WTC11 (cell line): ENCODE results near the gene VGF.

Source experiments
- FOXP1 ChIP-seq: sonication (generic); formaldehyde crosslinking; IDR thresholded peaks from 2 replicates; pipeline ENCODE4 v1.8.0; 2022; ENCODE audit warnings: missing genetic modification reagents, mild to moderate bottlenecking, moderate library complexity, borderline replicate concordance
- JUN ChIP-seq: sonication (generic); formaldehyde crosslinking; IDR thresholded peaks from 2 replicates; pipeline ENCODE4 v1.8.0; 2023; ENCODE audit warnings: mild to moderate bottlenecking, missing genetic modification reagents
- TEAD4 ChIP-seq: sonication (generic); formaldehyde crosslinking; IDR thresholded peaks from 2 replicates; pipeline ENCODE4 v1.8.0; 2022; ENCODE audit warnings: mild to moderate bottlenecking, missing genetic modification reagents
- TF ChIP-seq, protein P1 (sequence below): sonication (generic); formaldehyde crosslinking; IDR thresholded peaks from 2 replicates; pipeline ENCODE4 v1.8.1; 2023; ENCODE audit warnings: mild to moderate bottlenecking, missing genetic modification reagents, moderate library complexity
- TF ChIP-seq, protein P2 (sequence below): sonication (generic); formaldehyde crosslinking; IDR thresholded peaks from 2 replicates; pipeline ENCODE4 v1.8.1; 2022; ENCODE audit warnings: low read depth, mild to moderate bottlenecking, moderate library complexity, missing genetic modification reagents, borderline replicate concordance
- TF ChIP-seq, protein P3 (sequence below): fragments of 200-600 bp; IDR thresholded peaks from 2 replicates; pipeline ENCODE4 v1.8.0; 2022; ENCODE audit warnings: antibody characterized with exemption
- TF ChIP-seq, protein P4 (sequence below): sonication (generic); formaldehyde crosslinking; IDR thresholded peaks from 2 replicates; pipeline ENCODE4 v1.8.0; 2022; ENCODE audit warnings: mild to moderate bottlenecking, missing genetic modification reagents
- TF ChIP-seq, protein P5 (sequence below): sonication (generic); formaldehyde crosslinking; IDR thresholded peaks from 2 replicates; pipeline ENCODE4 v1.8.0; 2022; ENCODE audit warnings: mild to moderate bottlenecking, missing genetic modification reagents

DNA sequence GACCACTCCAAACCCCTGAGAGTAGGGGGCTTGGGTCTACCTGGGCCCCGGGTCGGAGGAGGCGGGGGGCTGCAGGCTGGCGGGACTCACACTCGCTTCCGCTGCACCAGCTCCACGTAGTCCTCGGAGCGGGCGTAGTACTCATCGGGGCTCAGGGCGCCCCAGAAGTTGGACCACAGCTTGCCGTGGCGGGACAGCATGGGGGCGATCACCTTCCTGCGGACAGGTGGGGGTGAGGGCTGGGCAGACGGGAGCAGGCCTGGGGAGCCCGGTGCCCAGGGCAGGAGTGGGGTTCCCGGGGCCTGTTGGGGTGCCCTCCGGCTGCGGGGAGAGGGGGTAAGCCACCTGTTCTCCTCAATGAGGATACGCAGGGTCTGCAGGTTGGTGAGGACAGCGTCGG is 46.1 kb upstream of the VGF start:
- TF ChIP-seq, protein P1, sequence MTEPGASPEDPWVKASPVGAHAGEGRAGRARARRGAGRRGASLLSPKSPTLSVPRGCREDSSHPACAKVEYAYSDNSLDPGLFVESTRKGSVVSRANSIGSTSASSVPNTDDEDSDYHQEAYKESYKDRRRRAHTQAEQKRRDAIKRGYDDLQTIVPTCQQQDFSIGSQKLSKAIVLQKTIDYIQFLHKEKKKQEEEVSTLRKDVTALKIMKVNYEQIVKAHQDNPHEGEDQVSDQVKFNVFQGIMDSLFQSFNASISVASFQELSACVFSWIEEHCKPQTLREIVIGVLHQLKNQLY (CRISPR knock-in tag): no peak
- TF ChIP-seq, protein P2, sequence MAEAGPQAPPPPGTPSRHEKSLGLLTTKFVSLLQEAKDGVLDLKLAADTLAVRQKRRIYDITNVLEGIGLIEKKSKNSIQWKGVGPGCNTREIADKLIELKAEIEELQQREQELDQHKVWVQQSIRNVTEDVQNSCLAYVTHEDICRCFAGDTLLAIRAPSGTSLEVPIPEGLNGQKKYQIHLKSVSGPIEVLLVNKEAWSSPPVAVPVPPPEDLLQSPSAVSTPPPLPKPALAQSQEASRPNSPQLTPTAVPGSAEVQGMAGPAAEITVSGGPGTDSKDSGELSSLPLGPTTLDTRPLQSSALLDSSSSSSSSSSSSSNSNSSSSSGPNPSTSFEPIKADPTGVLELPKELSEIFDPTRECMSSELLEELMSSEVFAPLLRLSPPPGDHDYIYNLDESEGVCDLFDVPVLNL (CRISPR knock-in tag): no peak
- no peak for TF ChIP-seq FOXP1 (CRISPR knock-in tag)
- TF ChIP-seq, protein P3, sequence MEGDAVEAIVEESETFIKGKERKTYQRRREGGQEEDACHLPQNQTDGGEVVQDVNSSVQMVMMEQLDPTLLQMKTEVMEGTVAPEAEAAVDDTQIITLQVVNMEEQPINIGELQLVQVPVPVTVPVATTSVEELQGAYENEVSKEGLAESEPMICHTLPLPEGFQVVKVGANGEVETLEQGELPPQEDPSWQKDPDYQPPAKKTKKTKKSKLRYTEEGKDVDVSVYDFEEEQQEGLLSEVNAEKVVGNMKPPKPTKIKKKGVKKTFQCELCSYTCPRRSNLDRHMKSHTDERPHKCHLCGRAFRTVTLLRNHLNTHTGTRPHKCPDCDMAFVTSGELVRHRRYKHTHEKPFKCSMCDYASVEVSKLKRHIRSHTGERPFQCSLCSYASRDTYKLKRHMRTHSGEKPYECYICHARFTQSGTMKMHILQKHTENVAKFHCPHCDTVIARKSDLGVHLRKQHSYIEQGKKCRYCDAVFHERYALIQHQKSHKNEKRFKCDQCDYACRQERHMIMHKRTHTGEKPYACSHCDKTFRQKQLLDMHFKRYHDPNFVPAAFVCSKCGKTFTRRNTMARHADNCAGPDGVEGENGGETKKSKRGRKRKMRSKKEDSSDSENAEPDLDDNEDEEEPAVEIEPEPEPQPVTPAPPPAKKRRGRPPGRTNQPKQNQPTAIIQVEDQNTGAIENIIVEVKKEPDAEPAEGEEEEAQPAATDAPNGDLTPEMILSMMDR: no peak
- TF ChIP-seq, protein P4, sequence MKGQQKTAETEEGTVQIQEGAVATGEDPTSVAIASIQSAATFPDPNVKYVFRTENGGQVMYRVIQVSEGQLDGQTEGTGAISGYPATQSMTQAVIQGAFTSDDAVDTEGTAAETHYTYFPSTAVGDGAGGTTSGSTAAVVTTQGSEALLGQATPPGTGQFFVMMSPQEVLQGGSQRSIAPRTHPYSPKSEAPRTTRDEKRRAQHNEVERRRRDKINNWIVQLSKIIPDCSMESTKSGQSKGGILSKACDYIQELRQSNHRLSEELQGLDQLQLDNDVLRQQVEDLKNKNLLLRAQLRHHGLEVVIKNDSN (CRISPR knock-in tag): no peak
- TF ChIP-seq TEAD4: no peak
- TF ChIP-seq, protein P5, sequence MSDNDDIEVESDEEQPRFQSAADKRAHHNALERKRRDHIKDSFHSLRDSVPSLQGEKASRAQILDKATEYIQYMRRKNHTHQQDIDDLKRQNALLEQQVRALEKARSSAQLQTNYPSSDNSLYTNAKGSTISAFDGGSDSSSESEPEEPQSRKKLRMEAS (CRISPR knock-in tag): no peak
- TF ChIP-seq JUN (CRISPR knock-in tag): no peak
